Lower leg skin (tissue), 3 donors: ENCODE measurements around the gene ARHGEF1.

Experiments
- CTCF ChIP-seq, 3 donors: fragments of 450-650 bp; IDR thresholded peaks; one replicate each; pipeline ENCODE4 v1.5.1; 2016; ENCODE audit warnings: antibody characterized with exemption in 3 of 3, mild to moderate bottlenecking in 3 of 3, moderate library complexity in 2 of 3
- POLR2A ChIP-seq, 2 donors: fragments of 450-650 bp; IDR thresholded peaks; one replicate each; pipeline ENCODE4 v1.6.1; 2016 to 2017; ENCODE audit warnings: antibody characterized with exemption in 2 of 2, mild to moderate bottlenecking in 1 of 2, moderate library complexity in 1 of 2

- TF ChIP-seq POLR2A (IDR thresholded peaks at IDR 0.05) (no peak), CTCF (IDR thresholded peaks at IDR 0.05) (no peak)
Observed at GRCh38 chr19:41880329-41880708, 2.7 kb upstream of the ARHGEF1 start.
